ENCODE results near the gene ABCC6.
"Not testable (repeated sequence)": the region's sequence is repeated elsewhere in the genome, so short reads cannot be mapped to it uniquely, and the experiment has no call there.

ABCC6 gene

GRCh38 chr16:16223662-16224241 lies 458 bp upstream of the ABCC6 start:
- not testable (repeated sequence) for DNase-seq (ENCODE audit: low read depth in 2 of 2)

- DNase-seq (ENCODE audit: low read depth in 2 of 2), result not testable (repeated sequence)
Observed at GRCh38 chr16:16221382-16221781, 1.9 kb downstream of the ABCC6 start.

- not testable (repeated sequence) for DNase-seq (ENCODE audit: low read depth in 2 of 2)
Observed at GRCh38 chr16:16220449-16220848, 2.8 kb downstream of the ABCC6 start.

- DNase-seq (ENCODE audit: low read depth in 2 of 2), result not testable (repeated sequence)
Observed at GRCh38 chr16:16218787-16219186, 4.5 kb downstream of the ABCC6 start.

GRCh38 chr16:16218349-16218748 lies 4.9 kb downstream of the ABCC6 start:
- DNase-seq (ENCODE audit: low read depth in 2 of 2), result not testable (repeated sequence)

GRCh38 chr16:16213863-16214293 lies 9.4 kb downstream of the ABCC6 start:
- not testable (repeated sequence) for DNase-seq (ENCODE audit: low read depth in 2 of 2)

GRCh38 chr16:16211404-16211803 lies 11.9 kb downstream of the ABCC6 start:
- DNase-seq (ENCODE audit: low read depth in 2 of 2), result not testable (repeated sequence)

- not testable (repeated sequence) for DNase-seq (ENCODE audit: low read depth in 2 of 2)
Observed at GRCh38 chr16:16208461-16208860, 14.8 kb downstream of the ABCC6 start.

- not testable (repeated sequence) for DNase-seq (ENCODE audit: low read depth in 2 of 2)
Observed at GRCh38 chr16:16207787-16208334, 15.4 kb downstream of the ABCC6 start.

GRCh38 chr16:16207097-16207786 lies 16.1 kb downstream of the ABCC6 start:
- DNase-seq (ENCODE audit: low read depth in 2 of 2), result not testable (repeated sequence)

GRCh38 chr16:16205864-16206263 lies 17.4 kb downstream of the ABCC6 start:
- DNase-seq (ENCODE audit: low read depth in 2 of 2), result not testable (repeated sequence)

GRCh38 chr16:16204552-16204951 lies 18.7 kb downstream of the ABCC6 start:
- not testable (repeated sequence) for DNase-seq (ENCODE audit: low read depth in 2 of 2)

- not testable (repeated sequence) for DNase-seq (ENCODE audit: low read depth in 2 of 2)
Observed at GRCh38 chr16:16203494-16203893, 19.8 kb downstream of the ABCC6 start.

GRCh38 chr16:16202400-16203143 lies 20.7 kb downstream of the ABCC6 start:
- peak in 1 of 2 donors; percentile 4 for DNase-seq (ENCODE audit: low read depth in 2 of 2)

GRCh38 chr16:16201880-16202279 lies 21.4 kb downstream of the ABCC6 start:
- DNase-seq (ENCODE audit: low read depth in 2 of 2), result not testable (repeated sequence)

GRCh38 chr16:16200391-16200790 lies 22.9 kb downstream of the ABCC6 start:
- not testable (repeated sequence) for DNase-seq (ENCODE audit: low read depth in 2 of 2)

- DNase-seq (ENCODE audit: low read depth in 2 of 2), result not testable (repeated sequence)
Observed at GRCh38 chr16:16199428-16199827, 23.9 kb downstream of the ABCC6 start.

GRCh38 chr16:16197966-16198365 lies 25.3 kb downstream of the ABCC6 start:
- DNase-seq (ENCODE audit: low read depth in 2 of 2), result no peak

- DNase-seq (ENCODE audit: low read depth in 2 of 2), result no peak
Observed at GRCh38 chr16:16197331-16197730, 26.0 kb downstream of the ABCC6 start.

- DNase-seq (ENCODE audit: low read depth in 2 of 2), result no peak
Observed at GRCh38 chr16:16196099-16196498, 27.2 kb downstream of the ABCC6 start.

- DNase-seq (ENCODE audit: low read depth in 2 of 2), result no peak
Observed at GRCh38 chr16:16191493-16192167, 31.7 kb downstream of the ABCC6 start.

GRCh38 chr16:16190966-16191365 lies 32.3 kb downstream of the ABCC6 start:
- not testable (repeated sequence) for DNase-seq (ENCODE audit: low read depth in 2 of 2)

Measured in stimulated activated CD4-positive, alpha-beta T cell treated with anti-CD3 and anti-CD28 coated beads, Interleukin-1b, Interleukin-23, amount 100 ng/mL, for 4 hours (primary cell).